ENCODE data around the gene PIK3C2G. TPM values are rescaled to one million over a fixed set of nuclear protein-coding genes. Genes with fewer than 3 reads are reported as not detected.

The PIK3C2G gene
- total RNA-seq, 1 experiment from 2014 or later = not detected

DNA sequence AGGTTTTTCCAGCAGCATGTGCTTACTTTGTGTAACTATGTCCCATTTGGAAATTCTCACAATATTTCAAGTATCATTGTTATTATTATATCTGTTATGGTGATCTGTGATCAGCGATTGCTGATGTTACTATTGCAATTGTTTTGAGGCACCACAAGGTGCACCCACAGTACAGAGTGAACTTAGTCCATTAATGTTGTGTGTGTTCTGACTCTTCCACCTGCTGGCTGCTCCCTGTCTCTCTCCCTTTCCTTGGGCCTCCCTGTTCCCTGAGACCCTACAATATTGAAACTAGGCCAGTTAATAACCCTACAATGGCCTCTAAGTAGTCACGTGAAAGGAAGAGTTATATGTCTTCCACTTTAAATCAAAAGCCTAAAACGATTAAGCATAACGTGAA lies 153.9 kb downstream of the PIK3C2G start:
- no peaks in the 10 kb centered on the region for H3K36me3 ChIP-seq (ENCODE audit: control insufficient read depth in 1 of 2, insufficient read depth in 2 of 2, low read length in 2 of 2)
- H3K9me2 ChIP-seq (ENCODE audit: insufficient read depth) = no peaks in the 10 kb centered on the region
- ChIA-PET RAD21 (ENCODE audit: low non-redundant PET in 1 of 2, low total read pairs in 2 of 2, uncharacterized antibody in 2 of 2, unreplicated experiment in 2 of 2) (no interaction called here), CTCF (no interaction called here), POLR2A (no interaction called here)
- no peaks in the 10 kb centered on the region for H3K79me2 ChIP-seq (ENCODE audit: insufficient read depth, low read length)
- TF ChIP-seq POLR2AphosphoS5 (IDR thresholded peaks at IDR 0.05; ENCODE audit: low read depth, low read length) (no peak), ZBTB33 (IDR thresholded peaks at IDR 0.05; ENCODE audit: extremely low read depth, insufficient replicate concordance, low read length) (no peak), TCF7L2 (IDR thresholded peaks at IDR 0.05; ENCODE audit: borderline replicate concordance, extremely low read depth, insufficient read depth, insufficient read length) (no peak), SIN3A (IDR thresholded peaks at IDR 0.05; ENCODE audit: low read depth) (no peak), CEBPB (IDR thresholded peaks at IDR 0.05; ENCODE audit: low read depth) (no peak), EZH2phosphoT487 (IDR thresholded peaks at IDR 0.05; ENCODE audit: borderline replicate concordance) (no peak), POLR2A (IDR thresholded peaks at IDR 0.05; ENCODE audit: borderline replicate concordance, extremely low read depth, insufficient read depth, insufficient read length) (no peak), YY1 (IDR thresholded peaks at IDR 0.05; ENCODE audit: extremely low read depth, insufficient replicate concordance, low read depth, low read length) (no peak), CTCF (IDR thresholded peaks at IDR 0.05 in 2 of 3, conservative IDR thresholded peaks at IDR 0.05 in 1 of 3; ENCODE audit: borderline replicate concordance in 1 of 3, insufficient read depth in 1 of 3, low read depth in 2 of 3, low read length in 2 of 3) (peak in 2 of 3 experiments; percentile 13 to 26; a peak in 2 of 6 replicates), RAD21 (IDR thresholded peaks at IDR 0.05; ENCODE audit: low read depth) (0 out of 2 replicates have a peak, but pooled peaks have one; percentile 8), EZH2 (IDR thresholded peaks at IDR 0.05) (no peak), ZNF274 (IDR thresholded peaks at IDR 0.05; ENCODE audit: low read depth, low read length) (no peak), JUND (IDR thresholded peaks at IDR 0.05) (no peak), ELF1 (IDR thresholded peaks at IDR 0.05; ENCODE audit: borderline replicate concordance, low read depth) (no peak)
- TF ChIP-seq, protein P1, sequence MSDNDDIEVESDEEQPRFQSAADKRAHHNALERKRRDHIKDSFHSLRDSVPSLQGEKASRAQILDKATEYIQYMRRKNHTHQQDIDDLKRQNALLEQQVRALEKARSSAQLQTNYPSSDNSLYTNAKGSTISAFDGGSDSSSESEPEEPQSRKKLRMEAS (IDR thresholded peaks at IDR 0.05) = no peak
- H3K4me3 ChIP-seq (replicated peaks in 1 of 2; ENCODE audit: low read depth in 1 of 2, low read length in 2 of 2) = no peak overlapping the region
- H2AFZ ChIP-seq (ENCODE audit: low read depth, low read length, poor library complexity, severe bottlenecking) = no peak overlapping the region
- DNase-seq (ENCODE audit: low read depth, low spot score) (no peak), ATAC-seq (no peak)
- no peak overlapping the region for H3K27ac ChIP-seq (ENCODE audit: low read depth, low read length)
- intact Hi-C loops (cut with micrococcal nuclease) = no loop called here
- no peaks in the 10 kb centered on the region for H3K9me3 ChIP-seq (ENCODE audit: control insufficient read depth in 1 of 2, insufficient read depth in 1 of 2, low read depth in 1 of 2, low read length in 2 of 2)
- H3K4me2 ChIP-seq (ENCODE audit: low read length) = no peak overlapping the region
- H3K9ac ChIP-seq (ENCODE audit: low read length) = no peak overlapping the region
- no TSS peak for BruUV-seq (replicated peaks)
- H3K4me1 ChIP-seq (ENCODE audit: control insufficient read depth in 1 of 2, insufficient read depth in 2 of 2, low read length in 2 of 2) = no peaks in the 10 kb centered on the region
- H3K27me3 ChIP-seq (ENCODE audit: insufficient read depth, low read length) = no peaks in the 10 kb centered on the region
- no peaks in the 10 kb centered on the region for H4K20me1 ChIP-seq (ENCODE audit: insufficient read depth)

All from HCT116 (cell line).